Keratinocyte (primary cell): ENCODE results near the gene RAB3B. TPM values are rescaled to one million over a fixed set of nuclear protein-coding genes. Genes with fewer than 3 reads are reported as not detected.

ENCODE experiments used
- DNase-seq: peaks from one replicate; pipeline ENCODE4 v3.0.0-alpha.2; 2011; ENCODE audit warnings: low read depth, missing footprints, low spot score
- FAIRE-seq: peaks from 2 replicates; lab custom pipeline; 2011; peaks lifted over from hg19 to GRCh38; lab: Jason Lieb, UNC
- H2AFZ ChIP-seq: 2 replicates; pipeline ENCODE4 v1.6.0; 2012; ENCODE audit warnings: low read length, control low read depth, inconsistent platforms; ENCODE audit not compliant: control insufficient read depth
- H3K27ac ChIP-seq: 2 replicates; pipeline ENCODE4 v1.5.1; 2011; ENCODE audit warnings: low read length; ENCODE audit not compliant: control insufficient read depth, insufficient read depth
- H3K27me3 ChIP-seq: 3 replicates; pipeline ENCODE4 v1.6.0; 2011; ENCODE audit warnings: low read length; ENCODE audit not compliant: control insufficient read depth, insufficient read depth; ENCODE audit errors: extremely low read depth
- H3K36me3 ChIP-seq, 2 experiments: 2 replicates in 1 of 2; 3 replicates in 1 of 2; pipeline ENCODE4 v1.5.1; 2011; ENCODE audit warnings: low read length in 2 of 2, mild to moderate bottlenecking in 1 of 2; ENCODE audit not compliant: control insufficient read depth in 2 of 2, insufficient read depth in 2 of 2; ENCODE audit errors: extremely low read depth in 1 of 2
- H3K4me1 ChIP-seq: 3 replicates; pipeline ENCODE4 v1.5.1; 2011; ENCODE audit warnings: low read length; ENCODE audit not compliant: control insufficient read depth, insufficient read depth; ENCODE audit errors: extremely low read depth
- H3K4me2 ChIP-seq: 3 replicates; pipeline ENCODE4 v1.6.0; 2011; ENCODE audit warnings: low read depth, low read length; ENCODE audit not compliant: control insufficient read depth, insufficient read depth; ENCODE audit errors: extremely low read depth
- H3K4me3 ChIP-seq, 3 experiments: fragments of 200-600 bp in 1 of 3; sonication (generic) in 1 of 3; 2 replicates in 2 of 3; 3 replicates in 1 of 3; pipeline ENCODE4 v1.5.1; 2011 to 2016; ENCODE audit warnings: low read length in 3 of 3, mild to moderate bottlenecking in 3 of 3, control low read depth in 2 of 3, inconsistent platforms in 1 of 3, low read depth in 1 of 3, mixed read lengths in 1 of 3, mixed run types in 1 of 3, moderate library complexity in 1 of 3; ENCODE audit not compliant: control insufficient read depth in 2 of 3, insufficient read depth in 2 of 3; ENCODE audit errors: extremely low read depth in 1 of 3
- H3K79me2 ChIP-seq: 2 replicates; pipeline ENCODE4 v1.6.0; 2012; ENCODE audit warnings: low read length; ENCODE audit not compliant: control insufficient read depth, insufficient read depth
- H3K9ac ChIP-seq: 3 replicates; pipeline ENCODE4 v1.6.0; 2011; ENCODE audit warnings: low read length; ENCODE audit not compliant: control insufficient read depth, insufficient read depth; ENCODE audit errors: extremely low read depth
- H3K9me1 ChIP-seq: 3 replicates; pipeline ENCODE4 v1.6.0; 2011; ENCODE audit warnings: low read length; ENCODE audit not compliant: control insufficient read depth, insufficient read depth; ENCODE audit errors: extremely low read depth
- H3K9me3 ChIP-seq: 2 replicates; pipeline ENCODE4 v1.5.1; 2012; ENCODE audit warnings: low read depth, low read length; ENCODE audit not compliant: control insufficient read depth
- H4K20me1 ChIP-seq: 3 replicates; pipeline ENCODE4 v1.6.0; 2011; ENCODE audit warnings: low read length; ENCODE audit not compliant: control insufficient read depth, insufficient read depth; ENCODE audit errors: extremely low read depth
- EZH2 ChIP-seq: IDR thresholded peaks from one replicate; pipeline ENCODE4 v1.6.1; 2012; ENCODE audit warnings: inconsistent platforms, mild to moderate bottlenecking, low read length, moderate library complexity
- dilution Hi-C: fragments of 300-500 bp; cut with MboI; formaldehyde crosslinking; loops from one replicate; pipeline ENCODE4 v1.7.0; 2020; ENCODE audit warnings: low sequenced_read_pairs; ENCODE audit not compliant: extremely low pct_ligation_motif_present
- polyA plus RNA-seq, 5 experiments: library from polyadenylated mRNA; depleted of rRNA in 3 of 5; stranded (reverse) in 3 of 5; stranded (forward) in 1 of 5; unstranded in 1 of 5; fragments of >200 nt; gene quantifications; 1 replicate in 1 of 5; 2 replicates in 3 of 5; 3 replicates in 1 of 5; pipeline versions ENCODE4 v1.2.1 to v1.2.3, GENCODE V29; 2011 to 2012; ENCODE audit warnings: missing spikeins in 2 of 5, low read depth in 1 of 5, low replicate concordance in 1 of 5
- TF ChIP-seq, protein P1 (sequence below), 3 experiments: IDR thresholded peaks in 1 of 3; conservative IDR thresholded peaks in 1 of 3; optimal IDR thresholded peaks in 1 of 3; 2 replicates in 2 of 3; 3 replicates in 1 of 3; pipeline versions ENCODE3 to v1.5.1; 2011; ENCODE audit warnings: low read length in 3 of 3, mild to moderate bottlenecking in 3 of 3, moderate library complexity in 2 of 3, control low read depth in 1 of 3, inconsistent platforms in 1 of 3; ENCODE audit not compliant: insufficient read depth in 2 of 3; ENCODE audit errors: extremely low read depth in 1 of 3

Gene RAB3B
- polyA plus RNA-seq, 1 donor (not counting 4 experiments of a cell fraction or from before 2014, with no cell fraction given) = 2.6 TPM

- Histone ChIP-seq H3K4me2 (no peak overlapping the region), H3K9ac (no peak overlapping the region), H3K4me1 (peaks cover 24% of the 10 kb centered on the region), H3K36me3 (no peaks in the 10 kb centered on the region), H3K27me3 (no peaks in the 10 kb centered on the region), H3K27ac (no peak overlapping the region), H4K20me1 (no peaks in the 10 kb centered on the region), H3K9me3 (no peaks in the 10 kb centered on the region), H3K9me1 (no peaks in the 10 kb centered on the region), H3K79me2 (no peaks in the 10 kb centered on the region), H3K4me3 (no peak overlapping the region), H2AFZ (no peak overlapping the region)
- TF ChIP-seq EZH2 = no peak
- TF ChIP-seq, protein P1, sequence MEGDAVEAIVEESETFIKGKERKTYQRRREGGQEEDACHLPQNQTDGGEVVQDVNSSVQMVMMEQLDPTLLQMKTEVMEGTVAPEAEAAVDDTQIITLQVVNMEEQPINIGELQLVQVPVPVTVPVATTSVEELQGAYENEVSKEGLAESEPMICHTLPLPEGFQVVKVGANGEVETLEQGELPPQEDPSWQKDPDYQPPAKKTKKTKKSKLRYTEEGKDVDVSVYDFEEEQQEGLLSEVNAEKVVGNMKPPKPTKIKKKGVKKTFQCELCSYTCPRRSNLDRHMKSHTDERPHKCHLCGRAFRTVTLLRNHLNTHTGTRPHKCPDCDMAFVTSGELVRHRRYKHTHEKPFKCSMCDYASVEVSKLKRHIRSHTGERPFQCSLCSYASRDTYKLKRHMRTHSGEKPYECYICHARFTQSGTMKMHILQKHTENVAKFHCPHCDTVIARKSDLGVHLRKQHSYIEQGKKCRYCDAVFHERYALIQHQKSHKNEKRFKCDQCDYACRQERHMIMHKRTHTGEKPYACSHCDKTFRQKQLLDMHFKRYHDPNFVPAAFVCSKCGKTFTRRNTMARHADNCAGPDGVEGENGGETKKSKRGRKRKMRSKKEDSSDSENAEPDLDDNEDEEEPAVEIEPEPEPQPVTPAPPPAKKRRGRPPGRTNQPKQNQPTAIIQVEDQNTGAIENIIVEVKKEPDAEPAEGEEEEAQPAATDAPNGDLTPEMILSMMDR (optimal IDR thresholded peaks at IDR 0.05 in 1 of 3, IDR thresholded peaks at IDR 0.05 in 1 of 3, conservative IDR thresholded peaks at IDR 0.05 in 1 of 3; ENCODE audit: extremely low read depth in 1 of 3, insufficient read depth in 2 of 3, low read length in 3 of 3) = peak; percentile 54 to 86 (median 59)
- DNase-seq = peak; percentile 32
- peak; percentile 96 for FAIRE-seq
- dilution Hi-C loops = no loop called here
These were observed 64.2 kb downstream of the RAB3B start for GRCh38 chr1:51926171-51926812.

DNA sequence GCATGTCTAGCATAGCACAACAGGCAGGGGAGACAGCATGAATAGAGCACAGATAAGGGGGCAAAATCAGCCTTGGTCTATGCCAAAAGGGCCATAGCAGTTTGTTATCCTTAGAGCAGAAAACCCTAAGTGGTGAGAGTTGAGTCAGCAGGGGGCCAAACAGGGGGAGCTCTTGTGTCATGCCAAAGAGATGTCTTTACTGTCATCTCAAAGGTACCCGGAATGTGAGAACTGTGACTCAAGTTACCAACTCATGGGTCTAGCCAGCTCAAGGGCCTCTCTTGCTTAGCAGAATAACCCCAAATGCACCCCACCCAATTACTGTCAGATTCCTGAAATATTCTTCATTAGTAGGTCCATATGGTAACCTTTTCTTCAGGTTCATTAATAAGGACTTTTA lies 66.0 kb downstream of the RAB3B start:
- Histone ChIP-seq H3K4me1 (peaks cover 24% of the 10 kb centered on the region), H3K4me3 (no peak overlapping the region), H3K9me3 (no peaks in the 10 kb centered on the region), H3K4me2 (no peak overlapping the region), H3K9ac (no peak overlapping the region), H3K79me2 (no peaks in the 10 kb centered on the region), H3K27ac (no peak overlapping the region), H3K36me3 (no peaks in the 10 kb centered on the region), H3K27me3 (no peaks in the 10 kb centered on the region), H2AFZ (no peak overlapping the region), H3K9me1 (no peaks in the 10 kb centered on the region), H4K20me1 (no peaks in the 10 kb centered on the region)
- dilution Hi-C loops = no loop called here
- FAIRE-seq (peak; percentile 80), DNase-seq (no peak)
- TF ChIP-seq, protein P1 (optimal IDR thresholded peaks at IDR 0.05 in 1 of 3, IDR thresholded peaks at IDR 0.05 in 1 of 3, conservative IDR thresholded peaks at IDR 0.05 in 1 of 3; ENCODE audit: extremely low read depth in 1 of 3, insufficient read depth in 2 of 3, low read length in 3 of 3) = no peak
- no peak for TF ChIP-seq EZH2
